Central memory CD8-positive, alpha-beta T cell (primary cell): ENCODE data around the gene KCNK7.
"Not testable (repeated sequence)": the region's sequence is repeated elsewhere in the genome, so short reads cannot be mapped to it uniquely, and the experiment has no call there.

ENCODE experiments used
- ATAC-seq: fragments of 150-1000 bp; cut with Tn5 transposase; replicated peaks from 2 replicates; pipeline ENCODE4 v1.10.0; 2022; ENCODE audit warnings: mild to moderate bottlenecking, moderate FRiP score, moderate number of reproducible peaks; ENCODE audit not compliant: poor library complexity, severe bottlenecking; ENCODE audit errors: extremely low read depth
- DNase-seq, 2 donors: peaks; one replicate each; pipeline ENCODE4 v3.0.0; 2021; ENCODE audit warnings: low spot score in 2 of 2
- H3K27ac Mint-ChIP-seq: one replicate; pipeline ENCODE4 v1.8.0; 2022; ENCODE audit warnings: low read depth, mild to moderate bottlenecking, moderate library complexity, mixed read lengths
- H3K27me3 Mint-ChIP-seq: one replicate; pipeline ENCODE4 v1.8.0; 2022; ENCODE audit warnings: mixed read lengths
- H3K36me3 Mint-ChIP-seq: one replicate; pipeline ENCODE4 v1.8.0; 2022; ENCODE audit warnings: mild to moderate bottlenecking, moderate library complexity, mixed read lengths; ENCODE audit not compliant: insufficient read depth
- H3K4me1 Mint-ChIP-seq: one replicate; pipeline ENCODE4 v1.8.0; 2022; ENCODE audit warnings: mixed read lengths
- H3K4me3 Mint-ChIP-seq: one replicate; pipeline ENCODE4 v1.8.0; 2022; ENCODE audit warnings: mild to moderate bottlenecking, moderate library complexity, mixed read lengths
- H3K9me3 Mint-ChIP-seq: one replicate; pipeline ENCODE4 v1.8.0; 2022; ENCODE audit warnings: mixed read lengths

Gene KCNK7

DNA sequence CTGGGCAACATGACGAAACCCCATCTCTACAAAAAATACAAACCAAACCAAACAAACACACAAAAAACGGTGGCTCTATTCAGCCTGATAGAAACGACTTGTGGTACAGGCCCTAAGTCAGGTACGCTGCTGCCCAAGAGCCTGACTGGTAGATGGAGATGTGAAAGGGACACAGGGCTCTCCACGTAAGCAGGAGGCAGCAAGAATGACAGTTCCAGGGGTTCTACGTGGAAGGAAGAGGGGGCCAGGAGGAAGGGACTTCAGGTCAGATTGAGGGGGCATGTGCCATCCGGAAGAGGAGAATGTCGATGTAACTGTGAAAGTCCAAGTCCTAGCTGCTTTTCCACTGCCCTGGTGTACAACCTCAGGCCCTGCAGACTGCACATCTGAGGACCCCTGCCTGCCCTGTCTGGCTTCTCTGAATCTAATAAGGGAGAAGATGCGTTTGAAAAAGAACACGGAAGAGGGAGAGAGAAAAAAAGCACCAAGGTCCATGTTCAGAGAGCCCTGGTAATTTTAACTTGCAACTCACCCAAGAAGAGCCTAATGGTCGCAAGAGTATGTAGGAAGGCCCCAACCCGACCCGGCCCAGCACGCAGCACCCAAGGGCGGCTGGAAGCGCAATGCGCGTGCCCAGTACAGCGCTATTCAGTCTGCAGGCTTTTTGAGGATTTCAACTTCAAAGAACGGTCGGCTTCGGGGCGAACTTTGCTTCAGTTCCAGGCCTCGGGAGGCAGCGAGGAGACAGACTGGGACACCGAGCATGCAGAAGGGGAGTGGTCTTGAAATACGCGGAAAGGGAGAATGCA lies 26.2 kb downstream of the KCNK7 start:
- H3K36me3 Mint-ChIP-seq: peaks cover 35% of the 10 kb centered on the region
- H3K27me3 Mint-ChIP-seq: no peaks in the 10 kb centered on the region
- DNase-seq (no peak), ATAC-seq (peak; percentile 33)
- no peaks in the 10 kb centered on the region for H3K9me3 Mint-ChIP-seq
- peaks cover 81% of the 10 kb centered on the region for H3K4me1 Mint-ChIP-seq
- H3K27ac Mint-ChIP-seq: peak overlapping the region; percentile 99
- H3K4me3 Mint-ChIP-seq: peak overlapping the region; percentile 97

DNA sequence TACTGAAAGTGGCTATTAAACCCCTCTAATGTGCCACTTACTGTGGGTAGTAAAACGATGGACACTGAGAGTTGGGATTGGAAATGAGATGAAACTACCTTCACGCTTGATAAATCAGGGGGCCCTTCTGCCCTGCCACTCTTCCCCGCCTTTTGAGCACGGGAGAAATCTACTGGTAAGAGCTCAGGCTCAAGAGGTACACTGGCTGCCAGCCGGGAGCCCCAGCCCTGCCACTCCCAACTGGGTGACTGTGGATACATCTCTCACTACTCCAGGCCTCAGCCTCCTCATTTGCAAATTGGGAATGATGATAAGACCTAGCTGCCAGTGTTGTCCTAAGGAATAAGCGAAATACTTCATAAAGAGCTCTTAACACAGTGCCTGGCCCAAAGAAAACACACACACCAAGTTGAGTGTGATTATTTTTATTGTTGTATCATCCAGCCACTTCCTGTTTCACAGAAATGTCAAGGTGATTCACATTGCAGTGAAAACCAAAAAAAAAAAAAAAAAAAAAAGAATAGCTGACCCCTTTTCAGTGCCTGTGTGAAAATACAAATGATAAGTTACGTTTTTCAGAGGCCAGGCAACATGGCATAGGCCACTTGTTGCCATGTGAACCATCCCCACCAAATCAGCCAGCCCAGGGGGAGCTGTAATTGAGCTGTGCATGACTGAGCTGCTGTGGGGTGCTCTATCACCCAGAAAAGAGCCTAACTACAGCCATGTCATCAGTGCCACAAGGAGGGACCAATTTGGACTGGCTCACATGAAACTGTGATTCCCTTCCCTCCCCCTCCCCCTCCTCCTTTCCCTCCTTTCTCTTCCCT lies 29.8 kb downstream of the KCNK7 start:
- peaks cover 20% of the 10 kb centered on the region for H3K36me3 Mint-ChIP-seq
- peak; percentile 12 for ATAC-seq
- no peaks in the 10 kb centered on the region for H3K9me3 Mint-ChIP-seq

DNA sequence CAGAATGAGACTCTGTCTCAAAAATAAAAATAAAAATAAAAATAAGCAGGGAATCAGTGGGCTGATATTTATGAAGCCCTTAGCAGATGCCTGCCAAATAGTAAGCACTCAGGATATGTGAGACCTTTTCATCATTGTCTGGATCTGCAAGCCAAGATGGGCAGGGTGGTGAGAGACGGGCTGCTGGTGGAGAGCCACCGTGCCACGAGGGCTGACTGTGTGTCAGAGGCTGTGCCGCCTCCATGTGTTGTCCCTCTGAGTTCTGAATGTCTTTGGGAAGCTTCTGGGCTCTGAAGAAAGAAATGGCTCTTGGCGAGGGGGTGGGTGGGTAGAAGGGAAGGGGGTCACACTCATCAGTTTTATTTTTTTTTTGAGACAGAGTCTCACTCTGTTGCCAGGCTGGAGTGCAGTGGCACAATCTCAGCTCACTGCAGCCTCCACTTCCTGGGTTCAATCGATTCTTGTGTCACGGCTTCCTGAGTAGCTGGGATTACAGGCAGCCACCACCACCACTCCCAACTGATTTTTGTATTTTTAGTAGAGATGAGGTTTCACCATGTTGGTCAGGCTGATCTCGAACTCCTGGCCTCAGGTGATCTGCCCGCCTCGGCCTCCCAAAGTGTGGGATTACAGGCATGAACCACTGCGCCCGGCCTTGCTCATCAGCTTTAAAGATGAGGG lies 30.6 kb downstream of the KCNK7 start:
- peak overlapping the region; percentile 91 for H3K27ac Mint-ChIP-seq
- not testable (repeated sequence) for H3K9me3 Mint-ChIP-seq, ATAC-seq, DNase-seq, H3K27me3 Mint-ChIP-seq
- H3K4me3 Mint-ChIP-seq: peak overlapping the region; percentile 70
- H3K36me3 Mint-ChIP-seq: peaks cover 15% of the 10 kb centered on the region
- H3K4me1 Mint-ChIP-seq: peaks cover 56% of the 10 kb centered on the region

More for the DNA sequence above, 29.8 kb downstream of the KCNK7 start:
- H3K4me3 Mint-ChIP-seq: peak overlapping the region; percentile 70
- H3K27me3 Mint-ChIP-seq: no peaks in the 10 kb centered on the region
- peak in 1 of 2 donors; percentile 53 for DNase-seq
- peak overlapping the region; percentile 91 for H3K27ac Mint-ChIP-seq
- H3K4me1 Mint-ChIP-seq: peaks cover 55% of the 10 kb centered on the region

GRCh38 chr11:65563601-65564000 lies 32.0 kb downstream of the KCNK7 start:
- Mint-ChIP-seq H3K27ac (no peak overlapping the region), H3K4me1 (peaks cover 55% of the 10 kb centered on the region), H3K9me3 (no peaks in the 10 kb centered on the region), H3K27me3 (no peaks in the 10 kb centered on the region), H3K36me3 (peaks cover 6% of the 10 kb centered on the region), H3K4me3 (no peak overlapping the region)
- ATAC-seq: no peak
- DNase-seq: no peak

DNA sequence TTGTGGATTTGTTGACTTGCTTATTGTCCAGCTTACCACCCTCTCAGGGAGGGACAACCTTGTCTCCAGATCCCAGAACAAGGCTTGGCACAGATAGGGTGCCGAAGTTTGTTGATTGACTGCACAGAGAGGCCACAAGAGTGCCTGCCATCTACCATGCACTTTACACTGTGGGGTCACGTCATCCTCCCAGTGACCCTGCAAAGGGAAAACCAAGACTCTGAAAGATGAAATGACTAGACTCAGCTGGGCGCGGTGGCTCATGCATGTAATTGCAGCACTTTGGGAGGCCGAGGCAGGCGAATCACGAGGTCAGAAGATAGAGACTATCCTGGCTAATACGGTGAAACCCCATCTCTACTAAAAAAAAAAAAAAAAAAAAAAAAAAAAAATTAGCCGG lies 32.8 kb downstream of the KCNK7 start:
- no peak for DNase-seq
- H3K36me3 Mint-ChIP-seq: peaks cover 6% of the 10 kb centered on the region
- no peak overlapping the region for H3K27ac Mint-ChIP-seq
- H3K9me3 Mint-ChIP-seq: no peaks in the 10 kb centered on the region
- no peaks in the 10 kb centered on the region for H3K27me3 Mint-ChIP-seq
- ATAC-seq: no peak
- H3K4me1 Mint-ChIP-seq: peaks cover 48% of the 10 kb centered on the region
- H3K4me3 Mint-ChIP-seq: no peak overlapping the region

DNA sequence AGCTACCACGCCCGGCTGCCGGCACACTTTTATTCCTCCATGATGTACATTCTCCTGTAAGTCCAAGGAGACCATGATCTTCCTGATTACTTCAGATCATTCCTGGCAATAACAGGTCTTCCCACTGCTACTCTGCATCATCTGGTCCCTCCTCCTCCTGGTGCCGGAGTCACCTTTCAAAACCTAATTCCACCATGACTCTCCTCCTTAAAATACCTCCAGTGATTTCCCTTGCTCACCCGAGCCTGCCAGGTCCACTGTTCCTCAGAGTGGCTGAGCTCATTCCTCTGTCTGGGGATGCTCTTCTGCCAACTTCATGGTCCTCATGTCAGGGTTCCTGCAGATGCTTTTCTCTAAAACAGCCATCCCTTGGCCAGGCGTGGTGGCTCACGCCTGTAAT lies 33.6 kb downstream of the KCNK7 start:
- ATAC-seq (no peak), DNase-seq (no peak)
- Mint-ChIP-seq H3K27me3 (no peaks in the 10 kb centered on the region), H3K4me3 (no peak overlapping the region), H3K4me1 (peaks cover 53% of the 10 kb centered on the region), H3K9me3 (no peaks in the 10 kb centered on the region), H3K36me3 (peaks cover 8% of the 10 kb centered on the region), H3K27ac (no peak overlapping the region)

DNA sequence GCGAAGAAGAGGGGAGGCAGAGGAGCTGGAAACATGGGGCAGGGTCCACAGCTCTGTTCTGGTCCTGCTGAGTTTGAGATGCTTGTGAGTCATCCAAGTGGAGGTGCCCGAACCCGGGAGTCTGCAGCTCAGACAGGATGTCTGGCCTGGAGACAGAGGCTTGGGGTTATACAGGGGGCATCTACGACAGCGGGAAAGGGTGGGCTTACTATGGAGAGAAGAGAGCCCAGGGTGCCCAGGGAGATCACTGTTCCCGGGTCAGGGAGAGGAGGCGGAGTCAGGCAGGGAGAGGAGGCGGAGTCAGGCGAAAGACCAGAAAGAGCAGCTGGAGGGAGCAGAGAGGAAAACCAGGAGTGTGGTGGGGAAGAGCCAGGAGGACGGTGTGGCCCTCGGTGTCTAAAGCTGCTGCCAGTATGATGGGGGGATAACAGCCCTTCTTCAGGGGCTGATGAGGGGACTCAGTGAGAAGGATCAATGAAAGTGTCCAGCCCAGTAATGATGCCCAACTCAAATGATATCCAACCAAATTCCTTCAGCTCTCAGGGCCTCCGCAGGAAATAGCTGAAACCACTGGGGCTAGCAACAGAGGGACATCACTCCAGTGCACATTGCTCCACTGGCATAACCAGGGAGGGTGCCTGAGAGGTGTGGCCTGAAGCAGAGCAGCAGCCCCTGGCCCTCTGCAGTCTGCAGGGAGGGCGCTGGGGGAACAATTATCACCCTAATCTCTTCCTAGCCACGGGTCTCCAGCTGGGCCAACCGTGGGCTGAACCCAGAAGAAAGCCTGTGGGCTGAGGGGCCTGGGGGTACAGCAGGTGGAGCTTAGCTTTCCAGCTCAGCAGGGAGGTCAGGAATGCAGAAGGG lies 34.8 kb downstream of the KCNK7 start:
- ATAC-seq (no peak), DNase-seq (no peak)
- H3K36me3 Mint-ChIP-seq: peaks cover 5% of the 10 kb centered on the region
- H3K27ac Mint-ChIP-seq: peak overlapping the region; percentile 47
- H3K4me1 Mint-ChIP-seq: peaks cover 57% of the 10 kb centered on the region
- no peaks in the 10 kb centered on the region for H3K9me3 Mint-ChIP-seq
- no peaks in the 10 kb centered on the region for H3K27me3 Mint-ChIP-seq
- H3K4me3 Mint-ChIP-seq: no peak overlapping the region

DNA sequence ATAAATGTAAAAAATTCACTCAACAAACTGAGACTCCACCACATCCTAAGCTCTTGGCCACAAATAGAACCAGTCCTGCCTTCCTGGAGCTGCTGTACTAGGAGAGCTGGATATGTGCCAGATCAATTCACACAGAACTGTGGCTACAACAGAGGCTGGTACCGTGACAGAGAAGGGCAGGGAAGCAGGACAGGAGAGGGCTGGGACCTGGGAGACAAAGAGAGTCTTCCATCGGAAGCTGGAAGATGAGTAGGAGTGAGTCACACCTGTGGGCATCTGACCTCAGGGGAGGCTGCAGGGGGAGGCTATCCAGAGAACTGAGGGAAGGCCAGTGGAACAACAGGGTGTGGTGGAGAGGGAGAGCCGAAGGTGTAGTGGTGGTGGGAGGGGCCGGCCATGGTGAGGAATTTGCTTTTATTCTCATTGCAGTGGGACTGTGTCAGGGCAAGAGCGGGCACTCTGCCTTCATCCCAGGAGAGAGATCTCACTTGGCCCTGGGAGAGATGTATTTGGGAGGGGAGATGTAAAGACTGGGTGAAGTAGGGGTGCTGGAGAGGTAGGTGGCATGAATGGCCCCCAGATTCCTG lies 35.6 kb downstream of the KCNK7 start:
- no peaks in the 10 kb centered on the region for H3K27me3 Mint-ChIP-seq
- H3K4me1 Mint-ChIP-seq: peaks cover 57% of the 10 kb centered on the region
- DNase-seq (no peak), ATAC-seq (no peak)
- no peak overlapping the region for H3K4me3 Mint-ChIP-seq
- no peaks in the 10 kb centered on the region for H3K9me3 Mint-ChIP-seq
- H3K36me3 Mint-ChIP-seq: peaks cover 4% of the 10 kb centered on the region
- peak overlapping the region; percentile 47 for H3K27ac Mint-ChIP-seq

DNA sequence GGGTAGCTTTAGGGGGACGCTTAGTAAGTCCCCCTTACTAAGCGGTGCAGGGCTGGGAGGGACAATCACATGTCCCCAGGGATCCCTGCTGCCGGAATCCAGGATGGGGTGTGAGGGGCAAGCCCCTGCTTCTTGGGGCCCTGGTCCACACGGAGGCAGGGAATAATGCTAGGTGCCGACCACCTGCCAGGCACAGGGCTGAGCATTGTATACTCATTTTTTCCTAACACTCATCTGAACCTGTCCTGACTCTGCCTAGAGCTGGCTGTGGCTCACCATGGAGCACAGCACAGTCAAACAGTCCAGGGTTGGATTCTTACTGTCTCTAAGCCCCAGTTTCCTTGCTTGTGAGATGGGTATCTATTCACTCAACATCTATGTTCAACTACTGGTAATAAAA lies 36.1 kb downstream of the KCNK7 start:
- Mint-ChIP-seq H3K4me1 (peaks cover 57% of the 10 kb centered on the region), H3K36me3 (peaks cover 4% of the 10 kb centered on the region), H3K27me3 (no peaks in the 10 kb centered on the region), H3K4me3 (peak overlapping the region; percentile 82), H3K9me3 (no peaks in the 10 kb centered on the region), H3K27ac (peak overlapping the region; percentile 92)
- DNase-seq (no peak), ATAC-seq (no peak)

- H3K27me3 Mint-ChIP-seq: no peaks in the 10 kb centered on the region
- ATAC-seq (no peak), DNase-seq (no peak)
- no peaks in the 10 kb centered on the region for H3K9me3 Mint-ChIP-seq
- peaks cover 62% of the 10 kb centered on the region for H3K4me1 Mint-ChIP-seq
- H3K27ac Mint-ChIP-seq: peak overlapping the region; percentile 92
- H3K4me3 Mint-ChIP-seq: peak overlapping the region; percentile 82
- H3K36me3 Mint-ChIP-seq: peaks cover 4% of the 10 kb centered on the region
These were observed 36.6 kb downstream of the KCNK7 start for GRCh38 chr11:65558930-65559509.
